Subcutaneous abdominal adipose tissue (tissue), 5 donors: ENCODE measurements around the gene ZFTA.

ENCODE experiments used
- H3K27ac ChIP-seq: one replicate; pipeline ENCODE4 v1.7.0; 2013; ENCODE audit warnings: low read depth, mild to moderate bottlenecking, inconsistent platforms, low read length, moderate library complexity
- H3K27me3 ChIP-seq, 5 donors: one replicate each; pipeline ENCODE4 v1.7.0; 2013; ENCODE audit warnings: low read length in 5 of 5, inconsistent platforms in 1 of 5; ENCODE audit not compliant: control insufficient read depth in 5 of 5, insufficient read depth in 4 of 5
- H3K36me3 ChIP-seq, 5 donors: one replicate each; pipeline ENCODE4 v1.7.0; 2013; ENCODE audit warnings: low read length in 5 of 5; ENCODE audit not compliant: control insufficient read depth in 5 of 5, insufficient read depth in 5 of 5
- H3K4me1 ChIP-seq, 5 donors: one replicate each; pipeline ENCODE4 v1.7.0; 2013; ENCODE audit warnings: low read length in 5 of 5, mild to moderate bottlenecking in 3 of 5, moderate library complexity in 1 of 5; ENCODE audit not compliant: control insufficient read depth in 5 of 5, insufficient read depth in 5 of 5
- H3K4me3 ChIP-seq, 5 donors: one replicate each; pipeline ENCODE4 v1.7.0; 2013; ENCODE audit warnings: low read length in 5 of 5, low read depth in 1 of 5
- H3K9ac ChIP-seq, 5 donors: one replicate each; pipeline ENCODE4 v1.7.0; 2013; ENCODE audit warnings: low read length in 5 of 5, mild to moderate bottlenecking in 4 of 5, moderate library complexity in 3 of 5
- H3K9me3 ChIP-seq, 5 donors: one replicate each; pipeline ENCODE4 v1.7.0; 2013; ENCODE audit warnings: low read length in 5 of 5; ENCODE audit not compliant: control insufficient read depth in 5 of 5
- donor health status: healthy.
- donor health status: healthy.
- donor health status: healthy.
- donor health status: healthy.
- donor health status: healthy.

ZFTA gene

DNA sequence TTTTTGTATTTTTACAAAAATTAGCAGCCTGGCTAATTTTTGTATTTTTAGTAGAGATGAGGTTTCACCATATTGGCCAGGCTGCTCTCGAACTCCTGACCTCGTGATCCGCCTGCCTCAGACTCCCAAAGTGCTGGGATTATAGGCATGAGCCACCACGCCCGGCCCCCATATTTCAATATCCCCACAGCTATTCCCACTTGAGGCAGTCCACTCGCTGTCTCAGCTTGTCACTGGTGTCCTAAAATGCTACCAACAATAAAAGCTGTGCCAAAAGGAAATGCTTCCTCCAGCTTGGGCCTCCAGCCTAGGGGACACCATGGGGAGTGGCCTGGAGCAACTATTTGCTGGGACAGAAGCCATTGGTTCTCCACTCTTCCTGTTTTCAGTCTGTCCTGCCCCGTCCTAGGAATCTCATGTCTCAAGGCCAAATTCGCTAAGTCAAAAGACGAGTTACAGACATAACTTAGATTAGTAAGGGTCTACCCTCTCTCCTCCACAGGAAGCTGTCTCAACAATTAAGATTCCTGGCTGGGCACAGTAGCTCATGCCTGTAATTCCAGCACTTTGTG is 37.4 kb upstream of the ZFTA start:
- Histone ChIP-seq H3K4me1 (peaks cover 0 to 5% (median 0%) of the 10 kb centered on the region in 5 donors), H3K36me3 (no peaks in the 10 kb centered on the region), H3K27ac (no peak overlapping the region), H3K4me3 (no peak overlapping the region), H3K9ac (no peak overlapping the region), H3K9me3 (no peaks in the 10 kb centered on the region), H3K27me3 (no peaks in the 10 kb centered on the region)

DNA sequence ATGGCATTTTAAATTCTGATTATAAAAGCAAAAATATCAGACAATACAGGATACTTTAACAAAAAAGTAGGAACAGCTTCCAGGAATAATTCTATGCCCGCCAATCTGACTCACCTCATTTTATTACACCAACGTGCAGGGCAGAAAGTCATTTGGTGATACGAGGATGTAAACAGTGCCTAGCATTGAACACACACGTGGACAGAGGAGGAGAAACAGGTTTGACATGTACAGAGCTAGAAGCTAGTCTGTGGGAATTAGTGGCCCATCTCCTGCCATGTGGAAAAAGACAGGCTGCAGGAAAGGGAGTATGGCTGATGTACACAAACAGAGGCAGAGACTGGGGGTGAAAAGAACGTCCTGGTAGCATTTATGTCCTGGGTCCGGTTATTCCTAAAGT is 35.7 kb upstream of the ZFTA start:
- no peaks in the 10 kb centered on the region for H3K27me3 ChIP-seq
- H3K4me1 ChIP-seq = peaks cover 0 to 5% (median 0%) of the 10 kb centered on the region in 5 donors
- no peak overlapping the region for H3K9ac ChIP-seq
- no peaks in the 10 kb centered on the region for H3K36me3 ChIP-seq
- H3K9me3 ChIP-seq = no peaks in the 10 kb centered on the region
- no peak overlapping the region for H3K4me3 ChIP-seq
- no peak overlapping the region for H3K27ac ChIP-seq

DNA sequence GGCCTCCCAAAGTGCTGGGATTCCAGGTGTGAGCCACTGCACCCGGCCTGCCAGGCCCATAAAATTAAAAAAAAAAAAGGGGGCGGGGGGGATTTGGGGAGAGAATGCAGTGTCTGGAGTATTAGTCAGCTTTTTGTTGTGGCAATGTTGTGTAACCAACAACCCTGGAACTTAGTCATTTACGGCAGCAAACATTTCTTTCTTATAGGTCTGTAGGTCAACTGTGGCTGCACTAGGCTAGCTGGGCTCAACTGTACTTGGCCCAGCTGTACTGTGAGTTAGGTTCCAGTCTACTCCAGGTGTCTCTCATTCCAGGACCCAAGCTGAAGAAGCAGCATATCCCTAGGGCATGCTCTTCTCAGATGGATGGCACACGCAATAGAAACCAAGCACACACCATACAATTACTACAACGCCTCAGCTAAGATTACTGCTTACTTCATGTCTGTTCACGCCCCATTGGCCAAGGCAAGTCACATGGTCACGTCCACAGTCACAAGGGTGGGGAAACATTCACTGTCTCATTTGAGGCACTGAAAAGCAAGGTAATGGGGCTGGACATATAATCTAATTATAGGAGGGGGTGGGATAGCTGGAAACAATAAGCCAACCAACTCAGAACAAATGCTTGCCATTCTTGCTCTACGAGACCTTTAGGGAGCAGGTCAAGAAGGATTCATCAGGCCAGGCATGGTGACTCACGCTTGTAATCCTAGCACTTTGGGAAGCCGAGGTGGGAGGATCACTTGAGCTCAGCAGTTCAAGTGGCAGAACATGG is 34.3 kb upstream of the ZFTA start:
- no peaks in the 10 kb centered on the region for H3K36me3 ChIP-seq
- no peak overlapping the region for H3K9ac ChIP-seq
- H3K4me1 ChIP-seq = peaks cover 0 to 5% (median 0%) of the 10 kb centered on the region in 5 donors
- H3K27ac ChIP-seq = no peak overlapping the region
- no peak overlapping the region for H3K4me3 ChIP-seq
- H3K27me3 ChIP-seq = no peaks in the 10 kb centered on the region
- H3K9me3 ChIP-seq = no peaks in the 10 kb centered on the region

DNA sequence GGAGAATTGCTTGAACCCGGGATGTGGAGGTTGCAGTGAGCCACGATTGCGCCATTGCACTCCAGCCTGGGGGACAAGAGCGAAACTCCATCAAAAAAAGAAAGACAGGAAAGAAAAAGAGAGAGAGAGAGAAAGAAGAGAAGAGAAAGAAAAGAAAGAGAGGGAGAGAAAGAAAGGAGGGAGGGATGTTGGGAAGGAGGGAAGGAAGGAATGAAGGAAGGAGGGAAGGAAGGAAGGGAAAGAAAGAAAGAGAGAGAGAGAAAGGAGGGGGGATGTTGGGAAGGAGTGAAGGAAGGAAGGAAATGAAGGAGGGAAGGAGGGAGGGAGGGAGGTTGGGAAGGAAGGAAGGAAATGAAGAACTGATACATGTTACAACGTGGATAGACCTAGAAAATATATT is 32.3 kb upstream of the ZFTA start:
- no peak overlapping the region for H3K27ac ChIP-seq
- no peak overlapping the region for H3K9ac ChIP-seq
- peaks cover 0 to 10% (median 0%) of the 10 kb centered on the region in 5 donors for H3K4me1 ChIP-seq
- H3K27me3 ChIP-seq = peaks cover 0 to 2% (median 0%) of the 10 kb centered on the region in 5 donors
- no peak overlapping the region for H3K4me3 ChIP-seq
- no peaks in the 10 kb centered on the region for H3K9me3 ChIP-seq
- no peaks in the 10 kb centered on the region for H3K36me3 ChIP-seq

DNA sequence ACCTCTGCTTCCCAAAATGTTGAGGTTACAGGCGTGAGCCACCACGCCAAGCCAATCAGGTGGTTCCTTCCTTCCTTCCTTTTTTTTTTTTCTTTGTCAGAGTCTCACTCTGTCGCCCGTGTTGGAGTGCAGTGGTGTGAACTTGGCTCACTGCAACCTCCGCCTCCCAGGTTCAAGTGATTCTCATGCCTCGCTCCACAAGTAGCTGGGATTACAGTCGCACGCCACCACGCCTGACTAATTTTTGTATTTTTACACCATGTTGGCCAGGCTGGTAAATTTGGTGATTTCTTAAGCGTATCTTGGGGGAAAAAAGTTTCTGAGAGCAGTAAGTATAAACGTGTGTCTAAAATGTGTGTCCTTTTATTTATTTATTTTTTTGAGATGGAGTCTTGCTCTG is 26.5 kb upstream of the ZFTA start:
- Histone ChIP-seq H3K27me3 (peaks cover 0 to 2% (median 0%) of the 10 kb centered on the region in 5 donors), H3K27ac (no peak overlapping the region), H3K9ac (no peak overlapping the region), H3K36me3 (no peaks in the 10 kb centered on the region), H3K4me3 (no peak overlapping the region), H3K4me1 (peaks cover 0 to 9% (median 0%) of the 10 kb centered on the region in 5 donors), H3K9me3 (peaks cover 0 to 20% (median 12%) of the 10 kb centered on the region in 5 donors)

DNA sequence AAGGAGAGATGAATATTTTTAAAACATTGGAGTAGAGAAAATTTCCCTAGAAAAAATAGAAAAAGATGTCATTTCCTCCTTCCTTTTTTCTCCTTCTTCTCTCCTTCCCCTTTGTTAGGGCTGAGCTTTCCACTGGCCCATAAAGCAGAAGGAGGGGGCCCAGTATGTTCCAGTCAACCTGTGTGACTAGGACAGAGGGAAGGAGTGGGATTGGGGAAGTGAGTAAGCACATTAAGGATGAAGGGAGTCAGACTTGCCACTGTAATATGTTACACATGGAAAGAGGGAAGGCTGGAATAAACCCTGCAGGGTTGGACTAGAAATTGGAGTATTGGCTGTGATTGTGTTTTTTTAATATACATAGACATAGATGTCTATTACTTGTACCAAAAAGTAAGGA is 24.6 kb upstream of the ZFTA start:
- no peaks in the 10 kb centered on the region for H3K36me3 ChIP-seq
- no peak overlapping the region for H3K27ac ChIP-seq
- peaks cover 0 to 9% (median 0%) of the 10 kb centered on the region in 5 donors for H3K4me1 ChIP-seq
- peaks cover 0 to 20% (median 12%) of the 10 kb centered on the region in 5 donors for H3K9me3 ChIP-seq
- peaks cover 0 to 2% (median 0%) of the 10 kb centered on the region in 5 donors for H3K27me3 ChIP-seq
- no peak overlapping the region for H3K4me3 ChIP-seq
- H3K9ac ChIP-seq = no peak overlapping the region

DNA sequence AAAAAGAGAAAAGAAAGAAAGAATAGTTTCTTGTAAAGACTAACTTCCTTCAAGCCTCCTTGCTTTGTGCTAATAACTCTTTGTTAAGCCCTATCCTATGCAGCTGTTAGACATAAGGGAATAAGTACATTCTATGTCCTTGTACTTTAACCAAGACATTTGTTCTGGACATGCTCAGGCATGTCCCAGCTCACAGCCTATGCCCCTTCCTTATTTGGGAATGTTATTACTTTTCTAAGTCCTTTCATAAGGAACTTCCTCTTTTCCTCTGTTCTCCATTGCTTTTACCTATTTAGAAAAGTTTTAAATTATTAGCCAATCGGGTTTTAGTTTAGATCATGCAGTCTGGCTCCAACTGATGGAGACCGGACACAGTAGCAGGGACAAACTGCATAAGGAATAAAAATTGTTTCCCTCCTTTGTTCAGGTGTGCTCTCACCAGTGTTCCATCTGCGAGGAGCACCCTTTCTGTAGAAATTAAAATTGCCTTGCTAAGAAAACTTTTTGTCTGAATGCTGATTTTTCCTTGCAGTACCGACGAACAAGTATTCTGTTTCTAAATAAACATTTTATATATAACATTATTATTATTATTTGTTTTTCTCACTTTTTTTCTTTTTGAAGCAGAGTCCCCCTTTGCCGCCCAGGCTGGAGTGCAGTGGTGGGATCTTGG is 23.1 kb upstream of the ZFTA start:
- Histone ChIP-seq H3K9me3 (peaks cover 0 to 20% (median 12%) of the 10 kb centered on the region in 5 donors), H3K9ac (no peak overlapping the region), H3K4me1 (peaks cover 0 to 5% (median 0%) of the 10 kb centered on the region in 5 donors), H3K36me3 (no peaks in the 10 kb centered on the region), H3K27me3 (no peaks in the 10 kb centered on the region), H3K27ac (no peak overlapping the region), H3K4me3 (no peak overlapping the region)

DNA sequence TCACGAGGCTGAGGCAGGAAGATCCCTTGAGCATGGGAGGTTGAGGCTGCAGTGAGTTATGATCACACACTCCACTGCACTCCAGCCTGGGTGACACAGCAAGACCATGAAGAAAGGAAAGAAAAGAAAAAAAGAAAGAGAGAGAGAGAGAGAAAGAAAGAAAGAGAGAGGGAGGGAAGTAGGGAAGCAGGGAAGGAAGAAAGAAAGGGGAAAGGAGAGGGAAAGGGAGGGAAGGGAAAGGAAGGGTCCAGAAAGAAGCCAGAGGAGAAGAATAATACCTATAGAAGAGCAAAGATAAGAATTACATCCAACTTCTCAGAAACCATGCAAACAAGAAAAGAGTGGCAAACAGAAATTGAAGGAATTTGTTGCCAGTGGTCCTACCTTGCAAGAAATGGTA is 17.2 kb upstream of the ZFTA start:
- peaks cover 0 to 3% (median 0%) of the 10 kb centered on the region in 5 donors for H3K4me1 ChIP-seq
- H3K27me3 ChIP-seq = no peaks in the 10 kb centered on the region
- no peaks in the 10 kb centered on the region for H3K36me3 ChIP-seq
- H3K27ac ChIP-seq = no peak overlapping the region
- H3K9me3 ChIP-seq = peaks cover 0 to 4% (median 0%) of the 10 kb centered on the region in 5 donors
- no peak overlapping the region for H3K9ac ChIP-seq
- H3K4me3 ChIP-seq = no peak overlapping the region

DNA sequence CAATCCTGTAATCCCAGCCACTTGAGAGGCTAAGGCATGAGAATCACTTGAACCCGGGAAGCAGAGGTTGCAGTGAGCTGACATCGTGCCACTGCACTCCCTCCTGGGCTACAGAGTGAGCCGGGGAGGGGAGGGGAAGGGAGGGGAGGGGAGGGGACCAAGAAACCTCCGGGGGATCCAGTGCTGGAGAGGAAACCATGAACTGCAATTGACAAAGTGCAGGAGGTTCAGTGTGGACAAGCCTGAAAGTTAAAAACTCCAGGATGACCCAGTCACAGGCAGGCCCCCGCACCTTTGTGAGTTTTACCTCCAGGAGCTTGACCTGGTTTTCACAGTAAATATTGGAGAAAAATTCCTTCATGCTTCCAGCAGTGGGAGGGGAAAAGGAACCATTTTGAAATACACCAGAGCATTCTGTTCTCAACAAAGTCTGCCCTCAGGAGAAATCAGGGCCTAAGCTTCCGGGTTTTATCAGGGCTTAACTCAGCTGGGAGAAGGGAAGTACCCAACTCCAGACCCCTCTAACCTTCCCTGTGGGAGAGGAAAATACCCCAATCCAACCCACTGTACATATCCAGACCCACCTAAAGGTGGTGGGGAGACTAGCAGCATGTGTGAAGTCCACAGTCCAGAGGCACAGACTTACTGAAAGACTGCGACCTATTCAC is 15.5 kb upstream of the ZFTA start:
- no peaks in the 10 kb centered on the region for H3K36me3 ChIP-seq
- no peaks in the 10 kb centered on the region for H3K9me3 ChIP-seq
- no peaks in the 10 kb centered on the region for H3K27me3 ChIP-seq
- H3K4me1 ChIP-seq = peaks cover 0 to 7% (median 2%) of the 10 kb centered on the region in 5 donors
- H3K27ac ChIP-seq = no peak overlapping the region
- H3K4me3 ChIP-seq = no peak overlapping the region
- no peak overlapping the region for H3K9ac ChIP-seq
